Stimulated activated CD8-positive, alpha-beta memory T cell treated with anti-CD3 and anti-CD28 coated beads, Interleukin-12 subunit alpha, Interleukin-12 subunit beta, amount 100 ng/mL, for 1 hour (primary cell): ENCODE results near the gene CYBA.

Experiments used
- DNase-seq: peaks from one replicate; pipeline ENCODE4 v3.0.0-alpha.2; 2020; ENCODE audit warnings: low read depth

The CYBA gene

DNA sequence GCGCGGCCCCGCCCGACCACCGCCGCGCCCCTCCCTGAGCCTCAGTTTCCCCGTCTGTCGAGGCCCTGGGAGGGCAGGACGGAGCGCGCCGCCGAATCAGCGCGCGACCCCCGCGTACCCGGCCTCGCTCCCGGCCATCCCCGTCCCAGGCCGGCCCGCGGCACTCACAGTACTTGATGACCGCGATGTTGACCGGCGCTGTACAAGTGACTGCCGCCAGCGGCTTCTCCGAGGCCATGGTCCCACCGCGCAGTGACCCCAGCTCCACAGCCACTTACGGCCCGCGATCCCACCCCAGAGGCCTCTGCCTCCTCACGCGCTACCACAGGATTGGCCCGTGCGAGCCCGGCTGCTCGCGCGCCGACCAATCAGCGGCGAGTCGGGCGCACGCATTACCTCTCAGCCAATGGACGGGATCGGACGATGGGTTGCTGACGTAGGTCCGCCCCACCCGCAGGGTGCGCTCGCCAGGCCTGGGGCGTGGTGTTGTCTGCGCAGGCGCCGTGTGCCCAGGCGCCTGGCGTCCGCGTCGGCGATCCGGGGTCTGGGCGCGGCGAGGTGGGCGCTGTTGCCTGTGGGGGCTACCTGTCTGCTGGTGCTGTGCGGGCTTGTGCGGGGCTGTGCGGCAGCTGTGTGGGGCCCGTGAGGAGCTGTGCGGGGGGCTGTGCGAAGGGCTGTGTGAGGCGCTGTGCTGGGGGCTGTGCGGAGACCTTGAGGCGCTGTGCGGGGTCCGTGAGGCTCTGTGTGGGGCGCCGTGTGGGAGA lies 12.2 kb upstream of the CYBA start, which contains the start of gene MVD:
MVD (minus strand) TSS at position 249 of the 764 bp plus-strand sequence; CDS start at position 238, 11 bp downstream.
- DNase-seq = peak; percentile 90

DNA sequence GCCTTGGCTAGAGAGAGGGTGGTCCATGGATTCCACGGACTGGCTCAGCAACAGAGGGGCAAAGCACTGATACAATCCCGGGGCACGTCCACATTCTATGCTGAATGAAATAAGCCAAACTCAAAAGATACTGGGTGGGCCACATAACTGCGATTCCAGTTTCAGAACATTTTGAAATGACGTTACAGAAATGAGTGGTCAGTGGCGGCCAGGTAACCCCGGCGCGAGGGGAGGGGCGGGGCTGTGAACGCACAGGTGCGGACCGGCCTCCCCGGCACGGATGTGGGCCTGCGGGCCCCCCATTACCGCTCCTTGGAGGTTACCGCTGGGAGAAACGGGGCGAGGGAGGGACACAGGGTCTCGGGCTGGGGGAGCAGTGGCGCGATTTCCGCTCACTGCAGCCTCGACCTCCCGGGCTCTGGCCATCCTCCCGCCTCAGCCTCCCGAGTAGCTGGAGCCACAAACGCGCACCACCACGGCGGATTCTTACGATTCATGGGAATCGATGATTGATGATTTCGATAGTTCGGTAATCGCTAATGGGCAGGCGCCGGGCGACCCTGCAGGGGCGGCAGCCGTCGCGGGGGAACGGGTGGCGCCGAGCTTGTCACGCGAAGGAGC lies 11.5 kb upstream of the CYBA start:
- DNase-seq = no peak

DNA sequence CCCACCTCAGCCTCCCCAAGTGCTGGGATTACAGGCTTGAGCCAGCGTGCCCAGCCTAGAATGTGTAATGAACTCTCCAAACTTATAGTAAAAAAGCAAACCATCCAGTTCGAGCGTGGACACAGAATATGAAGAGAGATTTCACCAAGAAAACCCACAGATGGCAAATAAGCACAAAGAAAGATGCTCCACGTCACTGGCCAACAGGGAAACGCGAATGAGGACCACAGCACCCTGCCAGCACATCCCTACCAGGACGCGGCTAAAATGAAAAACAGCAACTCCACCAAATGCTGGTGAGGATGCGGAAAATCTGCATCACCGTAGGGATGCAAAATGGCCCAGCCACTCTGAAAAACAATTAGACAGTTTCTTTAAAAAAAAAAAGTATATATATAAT lies 10.6 kb upstream of the CYBA start:
- DNase-seq = no peak

DNA sequence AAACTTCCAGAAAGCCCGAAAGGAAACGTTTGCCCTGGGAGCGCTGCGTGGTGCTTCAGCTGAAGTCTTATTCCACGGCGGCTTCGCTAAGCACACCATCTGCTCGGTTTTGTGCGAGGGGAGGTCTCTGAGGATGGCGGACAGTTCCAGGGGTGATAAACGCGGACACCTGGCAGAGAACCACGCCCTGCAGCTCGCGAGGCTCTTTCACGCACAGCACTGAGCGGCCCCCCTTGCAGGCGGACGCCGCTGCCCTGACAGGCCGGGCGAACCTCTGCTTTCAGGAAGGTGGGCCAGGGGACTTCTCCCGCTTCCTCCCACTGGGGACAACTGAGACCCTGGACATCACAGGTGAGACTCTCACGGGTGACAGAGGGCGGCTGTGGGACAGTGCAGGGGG lies 8.3 kb upstream of the CYBA start:
- no peak for DNase-seq

DNA sequence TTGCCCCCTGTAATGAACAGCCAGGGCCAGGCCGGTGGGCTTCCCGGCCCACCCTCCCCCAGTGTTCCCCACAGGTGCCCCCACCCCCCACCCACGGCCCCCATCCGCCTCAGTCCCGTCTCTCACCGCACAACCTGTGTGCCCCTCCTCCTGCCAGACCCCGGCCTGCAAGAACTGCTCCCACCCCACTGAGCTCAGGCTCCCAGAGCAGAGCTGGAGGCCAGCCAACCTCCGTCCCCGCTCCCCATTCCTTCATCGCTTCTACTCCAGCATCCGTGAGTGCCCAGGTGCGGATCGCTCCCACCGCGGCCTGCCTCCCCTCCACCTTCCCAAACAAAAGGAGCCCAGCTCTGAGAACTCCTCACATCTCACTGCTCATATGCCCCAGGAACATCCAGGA lies 7.9 kb upstream of the CYBA start:
- no peak for DNase-seq

DNA sequence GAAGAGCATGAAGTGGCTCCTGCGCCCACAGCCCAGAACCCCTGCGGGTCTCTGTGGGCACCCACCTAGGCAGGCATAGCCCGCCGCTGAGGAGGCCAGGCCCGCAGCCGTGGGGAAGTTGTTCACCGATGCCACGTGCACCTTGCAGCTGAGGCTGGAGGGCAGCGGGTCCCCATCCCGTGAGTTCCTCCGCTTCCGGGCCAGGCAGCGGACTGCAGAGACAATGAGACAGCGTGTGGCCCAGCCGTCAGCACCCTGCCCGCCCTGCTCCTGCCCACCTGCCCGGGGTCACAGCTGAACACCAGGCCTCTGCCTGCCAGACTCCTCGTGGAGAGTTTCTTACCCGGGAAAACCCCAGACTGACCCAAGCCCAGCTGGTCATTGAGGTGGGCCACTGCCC lies 6.5 kb upstream of the CYBA start:
- no peak for DNase-seq

DNA sequence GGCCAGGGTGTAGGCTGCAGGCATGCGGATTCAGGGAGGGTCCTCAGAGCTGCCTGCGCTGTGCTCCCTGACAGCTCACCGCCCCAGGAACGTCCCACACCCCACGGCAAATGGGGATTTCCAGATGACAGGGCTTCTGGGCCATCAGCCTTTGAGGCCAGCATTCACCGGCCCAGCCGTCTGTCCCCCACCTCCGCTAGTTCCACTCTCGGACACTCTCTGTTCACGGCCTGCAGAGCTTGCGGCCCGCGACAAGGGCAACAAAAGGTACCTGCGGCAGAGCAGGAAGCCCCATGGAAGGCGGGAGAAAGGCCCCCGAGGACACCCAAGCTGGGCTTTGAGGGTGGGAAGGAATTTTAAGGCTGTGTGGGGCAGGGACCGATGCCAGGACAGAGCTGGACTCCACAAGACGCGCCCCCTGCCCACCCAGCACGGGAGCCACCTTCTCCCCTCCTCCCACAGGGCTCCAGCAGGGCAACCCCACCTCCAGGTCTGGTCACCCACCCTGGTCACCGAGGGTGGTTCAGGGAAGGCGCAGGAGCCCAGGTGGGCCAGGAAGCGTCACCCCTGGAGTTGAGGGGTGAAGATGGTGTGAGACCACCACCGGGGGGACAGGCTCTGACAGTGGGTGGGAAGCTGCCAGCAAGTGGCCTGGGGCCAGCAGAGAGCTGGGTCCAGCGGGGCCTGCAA lies 5.6 kb upstream of the CYBA start:
- no peak for DNase-seq

DNA sequence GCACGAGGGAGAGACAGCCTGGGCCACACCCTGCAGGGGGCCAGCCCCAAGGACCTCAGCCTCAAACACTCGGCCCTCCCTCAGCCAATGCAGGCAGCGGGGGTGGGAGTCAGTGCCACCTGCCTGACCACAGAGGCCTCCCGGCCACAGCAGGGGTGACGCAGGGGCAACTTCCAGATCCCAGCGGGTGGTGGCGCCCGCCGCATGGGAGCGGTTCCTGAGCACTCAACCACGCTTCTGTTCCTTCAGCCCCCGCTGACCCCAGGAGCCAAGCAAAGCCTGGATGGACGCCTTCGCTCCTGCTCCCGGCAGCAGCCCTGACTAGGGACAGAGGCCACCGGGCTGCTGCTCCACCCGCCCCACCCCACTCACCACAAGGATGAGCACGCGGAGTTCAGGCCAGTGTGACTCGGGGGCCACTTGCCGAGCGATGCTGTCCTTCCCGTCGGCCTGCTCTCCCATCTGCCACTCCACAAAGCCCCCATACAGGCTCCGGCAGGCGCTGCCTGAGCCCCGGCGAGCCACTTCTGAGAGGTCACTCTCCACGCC lies 5.0 kb upstream of the CYBA start:
- no peak for DNase-seq

DNA sequence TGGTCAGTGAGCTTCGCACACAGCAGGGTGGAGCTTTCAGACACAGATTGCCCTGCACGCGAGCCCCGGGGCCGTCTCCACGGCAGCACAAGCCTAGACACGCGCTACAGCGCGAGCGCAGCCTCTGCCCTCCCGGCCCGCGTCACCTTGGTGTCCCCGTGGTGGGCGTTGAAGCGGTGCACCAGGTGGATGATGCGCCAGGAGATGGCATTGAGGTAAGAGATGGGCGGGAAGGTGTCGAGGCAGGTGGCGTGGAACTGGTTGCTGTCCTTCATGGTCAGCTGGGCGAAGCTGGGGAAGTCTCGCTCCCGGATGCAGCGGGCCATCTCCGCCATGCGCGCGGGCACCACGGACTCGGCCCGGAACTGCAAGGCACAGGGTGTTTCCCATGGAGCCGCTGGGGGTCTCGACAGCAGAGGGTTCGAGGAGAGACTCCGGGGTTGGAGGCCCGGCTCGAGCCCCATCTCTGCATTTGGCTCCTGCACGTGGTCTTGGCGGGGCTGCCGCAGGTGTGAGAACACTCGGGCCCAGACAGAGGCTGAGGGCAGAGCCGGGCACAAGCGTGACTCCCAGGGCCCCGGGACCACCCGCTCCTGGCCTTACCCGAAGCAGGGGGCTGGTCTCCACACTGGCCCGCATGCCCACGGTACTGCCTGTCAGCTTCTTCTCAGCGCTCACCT lies 4.3 kb upstream of the CYBA start:
- no peak for DNase-seq

DNA sequence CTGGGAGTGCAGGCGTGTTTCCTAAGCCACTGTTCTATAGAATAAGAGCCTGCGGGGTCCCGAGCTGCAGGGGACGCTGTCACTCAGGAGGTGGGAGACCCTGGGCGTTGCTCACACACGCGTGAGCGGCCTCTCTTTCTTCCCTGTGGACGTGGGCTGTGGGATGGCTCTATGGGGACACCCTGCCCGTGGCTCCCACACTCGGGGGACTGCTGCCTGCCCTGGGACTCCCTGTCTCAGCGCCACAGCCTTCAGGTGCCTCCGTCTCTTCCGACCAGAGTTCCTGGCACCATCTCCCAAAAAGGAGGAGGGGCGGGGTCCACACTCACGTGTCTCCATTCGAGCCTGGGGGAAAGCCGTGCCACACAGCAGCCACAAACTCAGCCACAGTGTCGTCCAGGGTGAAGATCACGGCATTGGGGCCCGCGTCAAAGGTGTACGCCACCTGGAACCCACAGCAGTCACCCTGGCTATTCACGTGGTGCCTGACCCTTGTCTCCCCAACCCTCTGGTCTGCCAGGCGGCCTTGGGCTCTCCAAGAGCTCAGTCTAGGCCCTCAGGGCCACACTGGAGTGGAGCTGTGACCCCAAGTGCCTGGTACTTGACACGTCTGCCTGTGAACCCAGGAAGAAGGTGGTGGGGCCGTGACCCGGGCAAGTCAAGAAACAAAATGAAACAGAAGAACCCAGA lies 3.7 kb upstream of the CYBA start:
- DNase-seq = no peak

DNA sequence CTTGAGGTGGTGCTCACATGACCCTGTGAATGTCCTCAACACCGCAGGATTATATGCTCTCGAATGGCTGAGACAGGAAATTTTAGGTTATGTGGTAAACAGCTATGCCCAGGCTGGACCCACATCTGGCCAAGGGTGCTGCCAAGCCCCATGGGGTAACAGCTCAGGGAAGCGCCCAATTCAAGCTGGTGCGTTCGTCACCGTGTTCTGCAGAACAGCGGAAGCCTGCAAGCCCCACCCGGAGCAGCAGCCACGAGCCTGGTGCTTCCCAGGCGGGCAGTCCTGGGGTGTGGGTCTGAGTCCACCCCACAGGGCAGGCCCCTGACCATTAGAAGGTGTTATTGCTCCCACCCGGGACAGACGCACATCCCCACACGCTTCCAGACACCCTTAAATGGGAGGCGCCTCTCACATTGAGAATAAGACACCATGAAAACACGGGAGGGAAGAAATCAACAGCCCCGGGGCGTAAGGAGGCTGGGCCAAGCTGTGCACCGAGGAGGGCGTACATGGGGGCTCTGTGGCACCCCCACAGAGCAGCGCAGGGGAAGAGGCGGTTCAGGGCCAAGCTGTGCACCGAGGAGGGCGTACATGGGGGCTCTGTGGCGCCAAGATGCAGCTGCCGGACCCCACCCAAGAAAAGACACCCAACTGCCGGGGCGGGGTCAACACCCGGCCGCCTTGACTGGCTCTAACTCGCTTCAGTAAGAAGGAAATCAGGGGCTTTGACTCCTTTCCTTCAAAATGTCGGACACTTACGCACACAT lies 2.9 kb upstream of the CYBA start:
- no peak for DNase-seq

DNA sequence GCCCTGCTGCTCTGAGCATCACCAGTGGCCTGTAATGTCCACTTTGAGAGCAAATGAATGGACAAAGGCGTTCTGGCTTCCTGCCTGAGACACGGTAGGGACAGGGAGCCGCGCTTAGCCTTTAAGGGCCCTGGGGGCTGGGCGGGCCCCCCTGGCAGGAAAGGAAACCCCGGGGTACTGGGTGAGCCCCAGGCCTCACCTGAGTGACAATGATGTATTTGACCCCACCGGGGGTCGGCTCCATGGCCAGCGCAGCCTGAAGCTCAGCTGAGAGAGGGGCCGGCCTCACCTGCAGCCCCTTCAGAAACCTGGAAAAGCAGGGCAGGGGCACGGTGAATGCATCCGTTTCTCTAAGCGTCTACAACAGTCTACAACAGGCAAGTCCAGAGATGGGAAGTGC lies 2.2 kb upstream of the CYBA start:
- DNase-seq = no peak

DNA sequence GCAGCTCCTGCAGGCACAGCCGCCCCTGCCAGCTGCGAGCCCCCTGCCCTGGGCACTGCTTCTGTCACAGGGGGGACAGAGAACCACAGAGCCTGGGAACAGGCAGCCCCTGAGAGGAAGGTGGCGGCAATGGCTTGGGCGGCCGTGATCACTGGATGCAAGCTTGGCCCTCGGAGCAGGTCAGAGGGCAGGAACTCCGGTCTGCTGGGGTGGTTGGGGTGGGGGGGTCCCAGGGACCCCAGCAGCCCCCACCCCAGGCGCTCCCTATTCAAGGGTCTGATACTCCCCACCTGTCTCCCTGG lies 1.9 kb upstream of the CYBA start:
- no peak for DNase-seq

DNA sequence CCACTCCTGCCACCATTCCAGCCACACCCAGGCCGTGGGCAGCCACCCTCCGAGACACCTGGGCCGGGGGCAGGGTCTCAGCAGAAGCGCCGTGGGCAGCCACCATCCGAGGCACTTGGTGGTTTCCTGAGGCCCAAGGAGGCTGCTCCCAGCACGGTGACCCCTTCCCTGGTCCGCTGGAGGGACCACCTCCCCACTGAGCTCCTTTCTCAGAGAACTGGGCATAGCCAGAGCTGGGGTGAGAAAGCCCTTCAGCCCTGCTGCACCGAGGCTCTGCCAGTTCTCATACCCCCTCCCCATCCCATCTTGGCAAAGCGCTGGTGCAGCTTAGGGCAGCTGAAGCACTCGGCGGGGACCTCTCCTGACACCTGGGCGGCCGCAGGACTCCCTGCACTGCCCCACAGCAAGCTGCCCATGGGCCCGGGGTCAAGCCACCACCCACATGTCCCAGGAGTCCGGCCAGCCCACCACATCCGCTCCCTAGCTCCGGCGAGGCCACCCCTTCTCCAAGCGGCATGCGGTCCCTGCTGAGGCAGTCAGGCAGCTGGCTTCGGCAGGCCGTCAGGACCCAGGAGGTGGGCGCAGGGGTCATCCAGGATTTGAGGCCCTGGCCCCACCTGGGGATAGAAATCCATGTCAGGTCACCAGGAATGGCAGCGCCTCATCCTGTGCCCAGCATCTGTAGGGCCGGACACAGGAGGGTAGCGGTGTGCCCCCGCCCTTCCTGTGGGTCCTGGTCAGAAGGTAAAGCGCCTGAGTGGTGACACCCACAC lies 1.3 kb upstream of the CYBA start:
- no peak for DNase-seq

DNA sequence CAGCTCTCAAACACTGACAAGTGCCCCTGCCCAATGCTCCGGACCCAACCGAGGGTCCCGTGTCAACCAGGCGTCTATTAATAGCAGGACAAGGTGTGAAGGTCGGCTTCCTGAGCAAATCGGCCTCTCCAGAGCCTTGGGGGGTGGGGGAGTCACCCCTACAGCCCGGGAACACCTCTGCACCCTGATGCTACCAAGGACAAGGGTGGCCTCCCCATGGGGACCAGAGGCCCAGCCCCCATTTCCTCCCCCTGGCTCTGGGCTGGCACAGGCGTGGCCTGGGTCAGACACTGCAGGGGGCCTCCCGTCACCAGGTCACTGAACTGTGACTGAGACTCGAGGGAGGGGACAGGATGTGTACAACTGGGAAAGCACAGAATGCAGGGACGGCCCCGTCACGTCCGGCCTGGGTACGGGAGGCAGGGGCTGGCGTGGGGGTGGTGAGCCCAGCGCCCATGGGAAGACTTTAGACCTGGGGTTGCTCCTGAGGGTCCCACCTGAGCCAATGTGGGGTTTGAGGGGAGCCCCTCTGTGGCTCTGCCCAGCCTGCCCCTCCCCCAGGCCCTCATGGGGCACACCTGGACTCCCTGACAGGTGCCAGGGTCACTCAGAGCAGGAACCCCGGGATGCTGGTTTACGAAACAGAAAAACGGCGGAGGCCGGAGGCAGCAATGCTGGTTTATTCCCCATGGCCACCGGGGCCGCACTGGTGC lies 579 bp upstream of the CYBA start:
- peak; percentile 39 for DNase-seq

DNA sequence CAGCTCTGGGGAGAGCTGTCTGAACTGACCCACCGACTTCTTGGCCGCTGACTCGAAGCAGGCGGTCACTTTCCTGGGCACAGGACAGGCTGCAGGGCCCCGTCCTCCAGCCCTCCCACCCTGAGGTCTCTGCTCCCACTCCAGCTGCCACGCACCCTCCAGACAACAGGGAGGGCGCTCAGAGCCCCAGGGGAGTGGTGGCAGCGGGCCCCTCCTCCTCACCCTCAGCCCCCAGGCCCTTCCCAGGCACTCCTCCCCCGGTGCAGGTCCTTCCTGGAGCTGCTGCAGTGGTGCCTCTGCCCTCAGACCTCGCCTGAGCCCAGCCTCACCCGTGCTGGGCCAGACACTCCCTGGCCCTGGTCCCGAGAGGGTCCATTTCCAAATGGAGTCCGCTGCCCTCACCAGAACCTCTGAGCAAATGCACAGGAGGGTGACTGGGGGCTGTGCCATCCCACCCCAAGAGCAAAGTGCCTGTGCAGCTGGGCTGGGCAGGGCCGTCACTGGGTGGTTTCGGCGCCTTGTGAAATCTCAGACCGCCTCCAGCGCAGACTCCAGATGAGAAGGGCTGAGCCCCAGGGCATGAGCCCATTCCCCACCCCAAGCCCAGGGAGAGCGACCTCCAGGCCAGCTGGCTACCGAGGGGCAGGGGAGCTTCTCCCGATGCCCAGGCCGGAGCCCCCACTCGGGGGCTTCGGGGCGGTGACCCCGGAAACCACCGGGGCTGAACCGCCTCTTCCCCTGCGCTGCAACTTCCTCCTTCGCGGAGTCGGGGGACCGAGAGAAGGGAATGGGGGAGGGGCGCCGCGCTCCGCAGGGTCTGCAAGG lies 717 bp downstream of the CYBA start:
- DNase-seq = no peak

DNA sequence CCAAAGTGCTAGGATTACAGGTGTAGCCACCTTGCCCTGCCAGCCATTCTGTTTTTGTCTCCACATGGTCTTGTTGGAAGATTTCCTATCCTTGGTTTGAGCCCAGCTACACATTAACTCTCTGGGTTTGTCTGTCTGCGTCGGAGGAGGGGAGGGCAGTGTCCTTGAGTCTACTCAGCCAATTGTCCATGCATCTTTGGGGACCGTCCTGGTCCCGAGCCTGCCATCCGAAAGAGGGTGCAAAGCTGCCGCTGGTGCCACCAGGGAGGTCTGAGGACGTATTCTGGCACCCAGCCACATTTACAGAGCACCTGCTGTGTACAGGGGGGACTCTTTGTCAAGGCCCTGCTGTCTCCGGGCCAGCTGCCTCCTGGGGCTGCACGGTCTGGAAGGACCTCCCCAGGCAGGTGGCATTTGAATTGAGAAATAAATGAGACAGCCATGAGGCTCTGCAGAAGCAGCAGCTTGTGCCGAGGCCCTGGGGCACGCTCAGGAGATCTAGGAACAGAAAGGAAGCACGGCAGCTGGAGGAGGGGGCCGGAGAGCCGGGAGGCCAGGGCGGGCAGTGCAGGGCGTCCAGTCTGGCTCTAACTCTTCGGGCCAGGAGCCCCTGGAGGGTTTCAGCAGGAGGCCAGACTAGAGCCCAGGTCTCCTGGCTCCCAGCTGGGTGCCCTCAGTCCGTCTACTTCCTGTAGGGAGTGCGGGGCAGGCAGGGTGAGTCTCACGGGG lies 1.5 kb downstream of the CYBA start:
- DNase-seq = no peak
